Measurements from ENCODE around the gene GASK1A.

The GASK1A gene

GRCh38 chr3:43094381-43094780 lies 115.3 kb downstream of the GASK1A start (continued):
- TF ChIP-seq ZXDB (tag by site-specific recombination; IDR thresholded peaks at IDR 0.05) (no peak), ZSCAN16 (tag by site-specific recombination; IDR thresholded peaks at IDR 0.05) (no peak), ZNF626 (tag by site-specific recombination; IDR thresholded peaks at IDR 0.05) (no peak), PRDM1 (tag by site-specific recombination; IDR thresholded peaks at IDR 0.05) (no peak)

GRCh38 chr3:43094851-43095250 lies 115.7 kb downstream of the GASK1A start:
- H3K4me1 ChIP-seq (ENCODE audit: control insufficient read depth, insufficient read depth, low read length): no peaks in the 10 kb centered on the region
- no peak overlapping the region for H3K27ac ChIP-seq (ENCODE audit: extremely low read depth, low read depth, low read length)
- H3K9me3 ChIP-seq (ENCODE audit: control insufficient read depth, insufficient read depth, low read depth, low read length): no peaks in the 10 kb centered on the region
- ChIA-PET CTCF (interaction anchor here (0.5 kb wide), 1 partner anchor 1182 kb away, joined by 3 read pairs; no protein-coding TSS in a partner anchor), POLR2A (no interaction called here)
- no peak overlapping the region for H3K4me3 ChIP-seq (ENCODE audit: low read depth, low read length)
- no peak for TF ChIP-seq PATZ1 (tag by site-specific recombination; IDR thresholded peaks at IDR 0.05)
- TF ChIP-seq ZIC2 (tag by site-specific recombination; IDR thresholded peaks at IDR 0.05): peak; percentile 63
- H3K36me3 ChIP-seq (ENCODE audit: control insufficient read depth in 2 of 2, insufficient read depth in 1 of 2, low read length in 2 of 2): no peaks in the 10 kb centered on the region

- Histone ChIP-seq H3K36me3 (ENCODE audit: control insufficient read depth in 2 of 2, insufficient read depth in 1 of 2, low read length in 2 of 2) (no peaks in the 10 kb centered on the region), H3K27ac (ENCODE audit: extremely low read depth, low read depth, low read length) (no peak overlapping the region), H3K4me1 (ENCODE audit: control insufficient read depth, insufficient read depth, low read length) (no peaks in the 10 kb centered on the region), H3K4me3 (ENCODE audit: low read depth, low read length) (no peak overlapping the region), H3K9me3 (ENCODE audit: control insufficient read depth, insufficient read depth, low read depth, low read length) (no peaks in the 10 kb centered on the region)
- POLR2A ChIA-PET: no interaction called here
- CTCF ChIA-PET: no interaction called here
- TF ChIP-seq ZNF121 (tag by site-specific recombination; IDR thresholded peaks at IDR 0.05) (no peak), ZNF211 (tag by site-specific recombination; IDR thresholded peaks at IDR 0.05; ENCODE audit: low read depth) (no peak), ZNF16 (tag by site-specific recombination; IDR thresholded peaks at IDR 0.05; ENCODE audit: low read depth) (no peak), ZNF426 (tag by site-specific recombination; IDR thresholded peaks at IDR 0.05) (no peak), ZNF221 (tag by site-specific recombination; IDR thresholded peaks at IDR 0.05; ENCODE audit: borderline replicate concordance) (no peak), ZFHX2 (tag by site-specific recombination; conservative IDR thresholded peaks at IDR 0.05) (no peak), ZNF214 (tag by site-specific recombination; IDR thresholded peaks at IDR 0.05; ENCODE audit: borderline replicate concordance) (no peak)
Measured at GRCh38 chr3:43095370-43095769, 116.3 kb downstream of the GASK1A start.

GRCh38 chr3:43096761-43097160 lies 117.7 kb downstream of the GASK1A start:
- H3K4me1 ChIP-seq (ENCODE audit: control insufficient read depth, insufficient read depth, low read length): no peaks in the 10 kb centered on the region
- ChIA-PET CTCF (interaction anchor here (1.1 to 1.5 kb wide), 2 partner anchors 26 to 136 kb away, joined by 5 to 7 read pairs; no protein-coding TSS in a partner anchor), POLR2A (no interaction called here)
- no peak overlapping the region for H3K4me3 ChIP-seq (ENCODE audit: low read depth, low read length)
- peaks cover 0 to 4% of the 10 kb centered on the region in 2 experiments; a peak in 1 of 3 replicates for H3K36me3 ChIP-seq (ENCODE audit: control insufficient read depth in 2 of 2, insufficient read depth in 1 of 2, low read length in 2 of 2)
- H3K27ac ChIP-seq (ENCODE audit: extremely low read depth, low read depth, low read length): no peak overlapping the region
- no peaks in the 10 kb centered on the region for H3K9me3 ChIP-seq (ENCODE audit: control insufficient read depth, insufficient read depth, low read depth, low read length)
- TF ChIP-seq INSM2 (tag by site-specific recombination; IDR thresholded peaks at IDR 0.05) (no peak), ZNF341 (tag by site-specific recombination; IDR thresholded peaks at IDR 0.05; ENCODE audit: low read depth) (no peak), KLF17 (tag by site-specific recombination; IDR thresholded peaks at IDR 0.05) (no peak), FEZF1 (tag by site-specific recombination; IDR thresholded peaks at IDR 0.05) (no peak), ZNF645 (tag by site-specific recombination; IDR thresholded peaks at IDR 0.05) (no peak), ZNF248 (tag by site-specific recombination; IDR thresholded peaks at IDR 0.05) (no peak), ZSCAN16 (tag by site-specific recombination; IDR thresholded peaks at IDR 0.05) (no peak), ZNF114 (tag by site-specific recombination; IDR thresholded peaks at IDR 0.05) (no peak), ZBTB17 (tag by site-specific recombination; IDR thresholded peaks at IDR 0.05) (no peak), ZFP41 (tag by site-specific recombination; IDR thresholded peaks at IDR 0.05; ENCODE audit: borderline replicate concordance) (no peak), ZNF747 (tag by site-specific recombination; IDR thresholded peaks at IDR 0.05) (no peak), TRIM28 (IDR thresholded peaks at IDR 0.05; ENCODE audit: borderline replicate concordance, low read length) (no peak), ZNF37A (tag by site-specific recombination; IDR thresholded peaks at IDR 0.05) (no peak)
